HepG2 (cell line): ENCODE measurements around the gene TTLL10. TPM values are rescaled to one million over a fixed set of nuclear protein-coding genes. Genes with fewer than 3 reads are reported as not detected.

Experiments used
- DMAP1 ChIP-seq: IDR thresholded peaks from 2 replicates; pipeline ENCODE4 v1.6.1; 2016
- ELF4 ChIP-seq: sonication (generic); formaldehyde crosslinking; IDR thresholded peaks from 2 replicates; pipeline ENCODE4 v1.5.0; 2020; ENCODE audit warnings: missing genetic modification reagents, mild to moderate bottlenecking, moderate library complexity, borderline replicate concordance
- GABPB1 ChIP-seq: IDR thresholded peaks from 2 replicates; pipeline ENCODE4 v1.6.1; 2016; ENCODE audit warnings: mild to moderate bottlenecking, missing genetic modification reagents, moderate library complexity, missing compliant biosample characterization
- HMG20A ChIP-seq: IDR thresholded peaks from 2 replicates; pipeline ENCODE4 v1.6.1; 2016; ENCODE audit warnings: borderline replicate concordance
- HMGXB3 ChIP-seq: sonication (generic); formaldehyde crosslinking; IDR thresholded peaks from 2 replicates; pipeline ENCODE4 v1.4.0; 2020; ENCODE audit warnings: missing genetic modification reagents, borderline replicate concordance
- JDP2 ChIP-seq: sonication (generic); formaldehyde crosslinking; IDR thresholded peaks from 2 replicates; pipeline ENCODE4 v1.8.1; 2022; ENCODE audit warnings: missing genetic modification reagents, borderline replicate concordance
- KLF11 ChIP-seq: IDR thresholded peaks from 2 replicates; pipeline ENCODE4 v1.6.1; 2016; ENCODE audit warnings: missing compliant biosample characterization
- MBNL3 ChIP-seq: fragments of 250-450 bp; sonication (Bioruptor Pico); conservative IDR thresholded peaks from 2 replicates; pipeline ENCODE4 v1.8.0; 2022; ENCODE audit warnings: mild to moderate bottlenecking, inconsistent platforms
- NCOA5 ChIP-seq: sonication (generic); formaldehyde crosslinking; IDR thresholded peaks from 2 replicates; pipeline ENCODE4 v1.4.0; 2020; ENCODE audit warnings: missing genetic modification reagents
- NFIB ChIP-seq: sonication (generic); formaldehyde crosslinking; IDR thresholded peaks from 2 replicates; pipeline ENCODE4 v1.9.0; 2021; ENCODE audit warnings: missing genetic modification reagents, mild to moderate bottlenecking, borderline replicate concordance
- POLR2AphosphoS2 ChIP-seq: IDR thresholded peaks from 2 replicates; pipeline ENCODE4 v1.6.1; 2011; ENCODE audit warnings: low read depth, low read length, improper control_type of control experiment
- RNF2 ChIP-seq: fragments of 450-650 bp; conservative IDR thresholded peaks from 2 replicates; pipeline ENCODE4 v1.6.1; 2016; ENCODE audit warnings: low read depth
- SATB2 ChIP-seq: sonication (generic); formaldehyde crosslinking; IDR thresholded peaks from 2 replicates; pipeline ENCODE4 v1.5.0; 2020; ENCODE audit warnings: missing genetic modification reagents
- STAT6 ChIP-seq: sonication (generic); formaldehyde crosslinking; IDR thresholded peaks from 2 replicates; pipeline ENCODE4 v1.4.0; 2020; ENCODE audit warnings: missing genetic modification reagents, mild to moderate bottlenecking, borderline replicate concordance
- TBX3 ChIP-seq: fragments of 450-650 bp; IDR thresholded peaks from 2 replicates; pipeline ENCODE4 v1.6.1; 2017; ENCODE audit warnings: antibody characterized with exemption, mild to moderate bottlenecking, inconsistent platforms, borderline replicate concordance
- ZBTB10 ChIP-seq: sonication (generic); formaldehyde crosslinking; IDR thresholded peaks from 2 replicates; pipeline ENCODE4 v1.4.0; 2020; ENCODE audit warnings: missing genetic modification reagents, borderline replicate concordance
- ZFX ChIP-seq: sonication (generic); formaldehyde crosslinking; IDR thresholded peaks from 2 replicates; pipeline ENCODE4 v1.4.0; 2020; ENCODE audit warnings: mild to moderate bottlenecking, low read depth, missing genetic modification reagents, moderate library complexity
- ZNF512 ChIP-seq: sonication (generic); formaldehyde crosslinking; IDR thresholded peaks from 2 replicates; pipeline ENCODE4 v1.4.0; 2020; ENCODE audit warnings: mild to moderate bottlenecking, missing genetic modification reagents
- ZSCAN25 ChIP-seq: sonication (generic); formaldehyde crosslinking; IDR thresholded peaks from 2 replicates; pipeline ENCODE4 v1.8.0; 2022; ENCODE audit warnings: mild to moderate bottlenecking, missing genetic modification reagents
- polyA plus RNA-seq, 8 experiments: library from polyadenylated mRNA; depleted of rRNA in 3 of 8; stranded (reverse) in 7 of 8; unstranded in 1 of 8; fragments of >200 nt; fragmentation: Illumina TruSeq in 4 of 8; extraction: Trizol in 4 of 8; gene quantifications; 2 replicates each; pipeline versions ENCODE4 v1.2.1 to v1.2.3, GENCODE V29; 2011 to 2016; ENCODE audit warnings: low read depth in 4 of 8, missing spikeins in 1 of 8, mixed read lengths in 1 of 8; ENCODE audit not compliant: insufficient read depth in 1 of 8
- total RNA-seq, 5 experiments: library from RNA; depleted of rRNA; stranded (reverse); fragments of >200 nt; fragmentation: Illumina TruSeq; extraction: Trizol; gene quantifications; 2 replicates each; pipeline ENCODE4 v1.2.3, GENCODE V29; 2016; ENCODE audit warnings: low read depth in 1 of 5

TTLL10 gene
- total and polyA plus RNA-seq, 2 of the 13 experiments (the other 11 are each of a cell fraction or from before 2014, with no cell fraction given): not detected

GRCh38 chr1:1240822-1241587 is 67.3 kb downstream of the TTLL10 start (continued):
- TF ChIP-seq HMGXB3 (0 out of 2 replicates have a peak, but pooled peaks have one; percentile 33), ELF4 (CRISPR knock-in tag) (no peak), NFIB (CRISPR knock-in tag) (peak; percentile 79; the same call in 1 of the 2 replicates), ZSCAN25 (CRISPR knock-in tag) (no peak), MBNL3 (CRISPR knock-in tag) (no peak), NCOA5 (CRISPR knock-in tag) (no peak), POLR2AphosphoS2 (no peak), KLF11 (CRISPR knock-in tag) (no peak), ZFX (CRISPR knock-in tag) (peak; percentile 83), DMAP1 (no peak), HMG20A (CRISPR knock-in tag) (no peak), ZBTB10 (CRISPR knock-in tag) (no peak), RNF2 (no peak), SATB2 (CRISPR knock-in tag) (no peak), TBX3 (no peak), ZNF512 (CRISPR knock-in tag) (no peak), GABPB1 (CRISPR knock-in tag) (no peak; the same call in 1 of the 2 replicates), STAT6 (CRISPR knock-in tag) (no peak), JDP2 (CRISPR knock-in tag) (no peak)
